ENCODE measurements around the gene CACNA2D1. TPM values are rescaled to one million over a fixed set of nuclear protein-coding genes. Genes with fewer than 3 reads are reported as not detected.

The CACNA2D1 gene
- polyA plus RNA-seq, 2 of the 4 experiments (the other 2 are of a cell fraction): 18.0 to 32.9 TPM

DNA sequence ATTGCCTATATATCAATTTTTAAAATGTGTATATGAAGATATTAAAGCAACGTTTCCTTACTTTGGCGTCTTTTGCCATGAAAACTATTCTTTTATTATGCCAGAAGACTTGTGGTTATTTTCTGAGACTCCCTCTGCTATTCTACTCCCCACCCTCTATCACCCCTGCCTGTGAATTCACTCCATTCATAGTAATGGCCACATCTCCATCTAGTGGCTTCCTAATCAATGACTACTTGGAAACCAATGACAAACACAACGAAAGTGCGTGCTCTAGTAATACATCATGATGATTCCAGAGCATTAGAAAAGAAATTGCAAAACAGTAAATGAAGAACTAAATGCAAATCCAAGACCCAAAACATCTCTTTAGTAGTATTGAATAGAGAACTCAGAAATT lies 487.1 kb downstream of the CACNA2D1 start:
- FAIRE-seq (no peak), ATAC-seq (peak; percentile 71 to 76; a peak in 5 of 6 replicates), DNase-seq (ENCODE audit: low read depth in 1 of 2, low spot score in 1 of 2) (peak; percentile 5 to 59)
- POLR2A ChIA-PET: no interaction called here
- CTCF ChIA-PET: interaction anchor here (1.0 to 1.2 kb wide), 4 partner anchors 14 to 459 kb away, joined by 3 to 4 read pairs (median 3); no protein-coding TSS in a partner anchor
- no peaks in the 10 kb centered on the region for H3K4me1 ChIP-seq
- H3K9me3 ChIP-seq: no peaks in the 10 kb centered on the region
- WGBS (ENCODE audit: missing lambda C conversion rate): 59% methylated on average over 4 of the region's 4 CpGs
- TF ChIP-seq JUNB (IDR thresholded peaks at IDR 0.05): no peak
- peak; percentile 78 to 80 for TF ChIP-seq RAD21 (conservative IDR thresholded peaks at IDR 0.05 in 1 of 2, IDR thresholded peaks at IDR 0.05 in 1 of 2)
- TF ChIP-seq SMC3 (IDR thresholded peaks at IDR 0.05): peak; percentile 73
- no peak for TF ChIP-seq MYC (IDR thresholded peaks at IDR 0.05; ENCODE audit: borderline replicate concordance, low read length)
- TF ChIP-seq CTCF (IDR thresholded peaks at IDR 0.05): peak; percentile 55
- TF ChIP-seq EHF (CRISPR knock-in tag; IDR thresholded peaks at IDR 0.05): no peak
- no peak for TF ChIP-seq ZC3H11A (IDR thresholded peaks at IDR 0.05)
- no peak for TF ChIP-seq RARB (CRISPR knock-in tag; IDR thresholded peaks at IDR 0.05)
- TF ChIP-seq POLR2AphosphoS2 (conservative IDR thresholded peaks at IDR 0.05; ENCODE audit: low read length): no peak
- no peak overlapping the region for H3K27ac ChIP-seq
- H3K4me3 ChIP-seq: no peak overlapping the region
- no peak overlapping the region for H3K4me2 ChIP-seq

- TF ChIP-seq ELK1 (IDR thresholded peaks at IDR 0.05; ENCODE audit: low read depth, low read length) (no peak), NR3C1 (IDR thresholded peaks at IDR 0.05) (no peak), HOXA7 (CRISPR knock-in tag; IDR thresholded peaks at IDR 0.05) (no peak), ZNF302 (CRISPR knock-in tag; IDR thresholded peaks at IDR 0.05) (no peak), GATA3 (IDR thresholded peaks at IDR 0.05; ENCODE audit: borderline replicate concordance) (no peak), CBX2 (IDR thresholded peaks at IDR 0.05; ENCODE audit: borderline replicate concordance, low read depth) (no peak), FOXS1 (CRISPR knock-in tag; IDR thresholded peaks at IDR 0.05) (no peak), MAX (IDR thresholded peaks at IDR 0.05) (no peak), HEYL (CRISPR knock-in tag; IDR thresholded peaks at IDR 0.05) (no peak), RFX5 (IDR thresholded peaks at IDR 0.05) (no peak), REST (IDR thresholded peaks at IDR 0.05) (no peak), TP53 (CRISPR knock-in tag; IDR thresholded peaks at IDR 0.05) (no peak), FOSB (CRISPR knock-in tag; IDR thresholded peaks at IDR 0.05) (no peak), CHD4 (IDR thresholded peaks at IDR 0.05; ENCODE audit: borderline replicate concordance) (no peak), MYC (IDR thresholded peaks at IDR 0.05; ENCODE audit: borderline replicate concordance, low read length) (no peak), HOXB13 (CRISPR knock-in tag; IDR thresholded peaks at IDR 0.05; ENCODE audit: low read depth) (no peak), ESRRA (IDR thresholded peaks at IDR 0.05; ENCODE audit: borderline replicate concordance, low read length) (no peak), E2F6 (IDR thresholded peaks at IDR 0.05; ENCODE audit: borderline replicate concordance, low read depth) (no peak)
- ATAC-seq: no peak
- ChIA-PET POLR2A (no interaction called here), CTCF (interaction anchor here (1.4 kb wide), 1 partner anchor 18 kb away, joined by 3 read pairs; no protein-coding TSS in a partner anchor)
- Histone ChIP-seq H3K9me3 (no peaks in the 10 kb centered on the region), H3K4me2 (no peak overlapping the region), H3K4me1 (no peaks in the 10 kb centered on the region), H3K4me3 (no peak overlapping the region), H3K27ac (no peak overlapping the region)
- FAIRE-seq: no peak
- DNase-seq (ENCODE audit: low read depth in 1 of 2, low spot score in 1 of 2): no peak
Measured at GRCh38 chr7:81949306-81949705, 494.3 kb downstream of the CACNA2D1 start.
